HG03060 (cell line): Measurements from ENCODE around the gene KLHL25.
"Not testable (repeated sequence)": the region's sequence is repeated elsewhere in the genome, so short reads cannot be mapped to it uniquely, and the experiment has no call there.

Source experiments
- ATAC-seq: cut with Tn5 transposase; IDR thresholded peaks from one replicate; pipeline ENCODE4 v1.9.1; 2021; ENCODE audit warnings: low read depth, moderate number of reproducible peaks; ENCODE audit not compliant: unreplicated experiment

KLHL25 gene, protein sequence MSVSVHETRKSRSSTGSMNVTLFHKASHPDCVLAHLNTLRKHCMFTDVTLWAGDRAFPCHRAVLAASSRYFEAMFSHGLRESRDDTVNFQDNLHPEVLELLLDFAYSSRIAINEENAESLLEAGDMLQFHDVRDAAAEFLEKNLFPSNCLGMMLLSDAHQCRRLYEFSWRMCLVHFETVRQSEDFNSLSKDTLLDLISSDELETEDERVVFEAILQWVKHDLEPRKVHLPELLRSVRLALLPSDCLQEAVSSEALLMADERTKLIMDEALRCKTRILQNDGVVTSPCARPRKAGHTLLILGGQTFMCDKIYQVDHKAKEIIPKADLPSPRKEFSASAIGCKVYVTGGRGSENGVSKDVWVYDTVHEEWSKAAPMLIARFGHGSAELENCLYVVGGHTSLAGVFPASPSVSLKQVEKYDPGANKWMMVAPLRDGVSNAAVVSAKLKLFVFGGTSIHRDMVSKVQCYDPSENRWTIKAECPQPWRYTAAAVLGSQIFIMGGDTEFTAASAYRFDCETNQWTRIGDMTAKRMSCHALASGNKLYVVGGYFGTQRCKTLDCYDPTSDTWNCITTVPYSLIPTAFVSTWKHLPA

DNA sequence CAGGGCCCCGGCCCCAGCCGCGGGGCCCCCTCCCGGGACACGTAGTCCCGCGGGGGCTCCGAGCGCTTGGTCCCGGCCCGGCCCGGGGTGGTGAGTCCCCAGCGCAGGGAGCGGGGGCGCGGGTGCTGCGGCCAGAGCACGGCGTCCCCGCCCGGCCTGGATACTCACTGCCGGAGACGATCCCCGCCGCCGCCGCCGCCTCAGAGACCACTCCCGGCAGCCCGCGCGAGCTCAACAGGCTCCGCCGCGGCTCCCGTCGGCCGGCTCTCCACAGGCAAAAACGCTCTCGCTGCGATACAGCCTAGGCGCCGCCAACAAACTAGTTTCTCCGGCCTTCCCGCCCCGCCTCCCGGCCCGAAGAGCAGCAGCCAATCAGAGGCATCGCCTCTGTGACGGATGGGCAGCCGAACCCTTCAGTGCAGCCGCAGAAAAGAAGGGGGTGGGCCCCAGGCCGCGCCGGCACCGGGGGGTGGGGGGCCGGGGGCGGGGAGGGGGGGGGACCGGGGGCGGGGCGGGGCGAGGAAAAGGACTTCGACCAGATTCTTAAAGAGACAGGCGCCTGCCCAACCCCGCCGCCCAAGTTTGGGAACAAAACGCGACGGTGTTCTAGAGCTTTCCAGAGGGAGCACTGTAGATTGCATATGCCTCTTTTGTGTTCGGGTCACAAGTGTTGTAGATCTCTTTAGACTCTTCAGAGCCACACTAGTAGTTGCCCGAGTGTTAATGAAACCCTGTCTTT lies at the start of gene KLHL25:
Gene KLHL25, minus strand, starts transcription at position 328 of the 739 bp plus-strand sequence. CDS start 25,115 bp downstream, outside the sequence.
- peak; percentile 93 for ATAC-seq

GRCh38 chr15:85840802-85841152 lies 46.1 kb upstream of the KLHL25 start:
- no peak for ATAC-seq

DNA sequence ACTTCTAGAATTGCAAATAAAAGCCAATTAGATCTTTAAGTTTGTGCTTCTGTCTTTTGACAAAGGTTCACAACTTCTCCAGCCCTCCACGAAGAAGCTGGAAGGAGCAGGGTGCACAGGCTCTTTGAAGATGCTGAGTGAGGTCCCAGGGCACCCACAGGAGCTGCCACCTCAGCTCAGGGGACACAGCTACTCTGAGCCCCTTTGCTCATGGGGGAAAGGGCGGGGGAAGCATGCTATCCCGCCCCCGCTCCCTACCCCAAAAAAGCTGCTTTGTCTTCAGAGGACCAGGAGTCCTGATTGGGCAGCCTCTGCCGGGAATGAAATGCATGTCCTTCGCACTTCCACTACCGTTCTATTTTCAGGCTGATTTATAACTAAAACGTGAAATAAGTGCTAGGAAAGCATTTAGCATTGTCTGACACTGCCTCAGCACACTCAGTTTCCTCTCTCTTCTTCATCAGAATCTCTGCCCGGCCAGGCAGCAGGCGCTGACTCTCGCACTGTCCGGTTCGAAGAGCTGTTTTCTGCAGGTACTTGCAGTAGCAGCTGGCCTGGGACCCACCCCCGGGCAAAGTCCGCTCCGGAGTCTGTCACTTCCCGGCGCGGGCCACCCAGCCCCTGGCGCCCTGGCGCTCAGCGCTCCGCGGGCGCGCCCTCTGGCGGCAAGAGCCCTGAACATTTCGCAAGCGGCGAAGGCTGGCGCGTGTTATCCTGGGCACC lies 45.5 kb upstream of the KLHL25 start:
- ATAC-seq, result peak; percentile 91

DNA sequence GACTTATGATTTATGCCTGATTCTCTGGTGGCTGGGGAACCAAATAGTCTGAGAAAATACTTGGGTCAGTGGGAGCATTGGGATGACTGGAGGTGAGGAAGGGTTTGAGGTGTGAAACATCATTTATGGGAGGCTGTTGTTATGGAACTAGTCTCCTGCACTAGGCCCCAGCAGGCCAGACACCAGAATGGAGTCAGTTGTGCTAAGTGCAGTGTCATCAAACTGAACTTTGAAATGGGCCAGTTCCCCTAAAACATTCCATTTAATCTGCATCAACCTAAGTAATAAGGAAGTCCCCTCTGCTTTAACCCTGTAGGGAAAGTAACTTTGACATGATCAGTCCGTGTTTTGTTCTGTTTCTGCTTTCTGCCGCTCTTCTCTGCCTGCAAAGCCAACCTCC lies 44.9 kb upstream of the KLHL25 start:
- ATAC-seq, result no peak

GRCh38 chr15:85838655-85839054 lies 43.9 kb upstream of the KLHL25 start:
- no peak for ATAC-seq

- no peak for ATAC-seq
Measured at GRCh38 chr15:85837881-85838280, 43.2 kb upstream of the KLHL25 start.

DNA sequence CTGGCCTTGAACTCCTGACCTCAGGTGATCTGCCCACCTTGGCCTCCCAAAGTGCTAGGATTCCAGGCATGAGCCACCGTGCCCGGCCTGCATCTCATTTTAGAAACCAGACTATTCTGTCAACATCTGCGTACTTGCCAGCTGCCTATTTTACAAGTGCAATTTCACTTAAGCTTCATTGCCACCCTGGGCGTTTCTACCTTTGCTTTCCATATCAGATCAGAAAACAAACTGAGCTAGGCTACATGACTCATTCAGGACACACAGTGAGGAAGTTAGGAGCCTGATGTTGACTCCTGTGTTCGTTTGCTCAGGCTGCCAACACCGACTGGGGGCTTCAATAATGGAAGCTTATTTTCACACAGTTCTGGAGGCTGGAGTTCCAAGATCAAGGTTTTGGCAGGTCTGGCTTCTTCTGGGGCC lies 42.3 kb upstream of the KLHL25 start:
- no peak for ATAC-seq

DNA sequence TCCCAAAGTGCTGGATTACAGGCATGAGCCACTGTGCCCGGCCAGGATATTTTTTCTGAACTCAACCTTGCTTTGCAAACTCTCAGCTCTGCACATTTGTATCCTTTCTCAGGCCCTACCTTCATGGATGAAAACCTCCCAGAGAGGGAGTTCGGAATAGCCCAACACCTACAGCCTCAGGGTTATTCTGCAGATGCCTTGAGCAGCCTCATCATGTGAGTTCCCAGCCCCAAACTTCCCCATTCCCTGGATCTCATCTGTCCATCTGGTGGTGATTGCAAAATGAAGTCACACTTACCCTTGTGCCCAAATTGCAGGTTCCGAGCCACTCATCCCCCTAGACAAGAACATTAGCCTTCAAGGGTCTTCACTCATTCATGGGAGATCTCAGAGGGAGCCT lies 39.9 kb upstream of the KLHL25 start:
- ATAC-seq, result no peak

- ATAC-seq, result no peak
Measured at GRCh38 chr15:85832394-85832793, 37.7 kb upstream of the KLHL25 start.

GRCh38 chr15:85831415-85832113 lies 36.8 kb upstream of the KLHL25 start:
- no peak for ATAC-seq

DNA sequence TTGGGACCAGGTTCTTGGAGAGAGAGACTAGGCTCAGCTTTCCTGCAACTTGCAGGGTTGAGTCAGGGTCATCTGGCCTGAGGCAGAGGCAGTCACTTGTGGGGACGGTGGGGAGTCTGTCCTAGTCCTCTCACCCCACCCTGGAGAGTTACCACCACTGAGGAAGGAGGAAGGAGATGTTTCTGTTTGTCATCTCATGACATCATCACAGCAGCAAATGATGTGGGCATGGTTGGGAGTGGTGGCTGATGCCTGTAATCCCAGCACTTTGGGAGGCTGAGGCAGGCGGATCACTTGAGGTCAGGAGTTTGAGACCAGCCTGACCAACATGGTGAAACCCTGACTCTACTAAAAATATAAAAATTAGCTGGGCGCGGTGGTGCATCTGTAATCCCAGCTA lies 35.0 kb upstream of the KLHL25 start:
- not testable (repeated sequence) for ATAC-seq

GRCh38 chr15:85828874-85829273 lies 34.1 kb upstream of the KLHL25 start:
- no peak for ATAC-seq

DNA sequence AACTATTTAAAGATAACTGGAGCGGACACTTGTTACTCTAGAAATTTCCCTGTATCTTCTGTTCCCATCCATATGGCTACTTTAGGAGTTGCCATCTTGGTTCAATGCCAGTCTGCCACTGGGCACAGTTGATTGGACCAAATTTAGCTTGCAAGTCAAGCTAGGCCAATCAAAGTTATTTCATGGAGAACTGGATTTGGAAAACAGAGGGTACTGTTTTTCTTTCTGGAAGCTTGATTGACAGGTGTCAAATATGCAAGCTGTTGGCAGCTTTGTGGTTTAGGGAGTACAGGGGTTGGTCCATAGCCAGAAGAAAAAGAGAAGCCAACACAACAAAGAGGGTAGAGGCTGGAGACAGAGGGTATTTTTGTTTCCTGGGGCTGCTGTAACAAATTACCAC lies 33.4 kb upstream of the KLHL25 start:
- ATAC-seq, result no peak

DNA sequence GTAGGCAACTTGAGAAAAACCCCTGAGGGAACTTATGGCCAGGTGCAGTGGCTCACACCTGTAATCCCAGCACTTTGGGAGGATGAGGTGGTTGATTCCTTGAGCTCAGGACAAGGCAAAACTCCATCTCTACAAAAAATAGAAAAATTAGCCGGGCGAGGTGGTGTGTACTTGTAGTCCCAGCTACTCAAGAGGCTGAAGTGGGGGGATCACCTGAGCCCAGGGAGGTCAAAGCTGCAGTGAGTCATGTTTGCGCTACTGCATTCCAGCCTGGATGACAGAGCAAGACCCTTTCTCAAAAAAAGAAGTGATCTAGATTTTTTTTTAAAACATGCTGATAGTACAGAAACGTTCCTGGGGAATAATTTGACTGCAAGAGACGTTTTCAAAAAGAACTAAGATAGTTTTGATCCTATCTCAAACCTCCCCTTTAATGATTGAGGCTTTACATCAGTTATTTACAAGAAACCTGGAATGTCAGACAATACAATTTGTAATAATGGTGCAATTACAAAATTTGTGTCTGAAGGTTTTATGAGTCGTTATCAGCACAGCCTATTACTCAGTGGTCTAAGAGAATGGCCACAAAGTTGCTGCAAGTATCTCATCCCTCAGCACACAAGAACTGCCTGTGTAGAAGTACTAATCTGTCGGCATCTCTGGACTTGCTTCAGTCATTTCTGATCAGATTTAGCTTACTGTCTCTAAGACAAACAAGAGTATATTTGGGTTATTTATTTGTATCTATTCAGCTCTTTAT lies 32.2 kb upstream of the KLHL25 start:
- ATAC-seq, result no peak

GRCh38 chr15:85825719-85826118 lies 31.0 kb upstream of the KLHL25 start:
- ATAC-seq, result no peak

DNA sequence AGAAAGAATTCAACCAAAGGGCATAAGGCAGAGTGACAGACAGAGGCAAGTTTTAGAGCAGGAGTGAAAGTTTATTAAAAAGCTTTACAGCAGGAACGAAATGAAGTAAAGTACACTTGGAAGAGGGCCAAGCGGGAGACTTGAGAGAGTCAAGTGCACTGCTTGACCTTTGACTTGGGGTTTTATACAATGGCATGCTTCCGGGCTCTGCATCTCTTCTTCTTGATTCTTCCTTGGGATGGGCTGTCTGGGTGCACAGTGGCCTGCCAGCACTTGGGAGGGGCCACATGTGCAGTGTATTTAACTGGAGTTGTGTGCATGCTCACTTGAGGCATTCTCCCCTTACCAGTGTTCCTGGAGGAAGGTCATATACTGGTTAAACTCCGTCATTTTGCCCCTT lies 30.4 kb upstream of the KLHL25 start:
- ATAC-seq, result no peak

DNA sequence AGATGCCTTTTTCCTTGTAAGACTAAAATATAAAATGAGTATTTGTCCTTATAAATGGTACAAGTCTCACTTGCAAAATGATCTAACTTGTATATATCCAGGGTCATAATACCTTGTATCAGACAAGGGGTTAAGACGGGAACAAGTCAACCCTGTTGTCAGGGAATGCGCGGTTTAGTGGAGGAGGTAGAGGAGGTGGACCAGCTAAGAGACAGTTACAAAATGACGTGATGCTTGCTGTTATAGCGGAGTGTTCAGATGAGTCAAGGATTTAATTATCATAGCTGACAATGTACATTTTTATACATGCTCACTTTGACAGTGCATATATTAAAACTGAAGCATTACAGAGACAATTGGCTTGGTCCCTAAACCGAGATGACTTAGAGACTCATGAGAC lies 26.8 kb upstream of the KLHL25 start:
- no peak for ATAC-seq

GRCh38 chr15:85819938-85820337 lies 25.2 kb upstream of the KLHL25 start:
- ATAC-seq, result no peak

- ATAC-seq, result no peak
Measured at GRCh38 chr15:85813234-85813633, 18.5 kb upstream of the KLHL25 start.

GRCh38 chr15:85810075-85810474 lies 15.3 kb upstream of the KLHL25 start:
- ATAC-seq, result no peak
